8988T (cell line): ENCODE data around the gene MAML3.
A peak's percentile ranks its signal among the peaks of the same experiment; 100 is the strongest.

Experiments
- DNase-seq: peaks from one replicate; pipeline ENCODE4 v3.0.0; 2011

MAML3 gene

DNA sequence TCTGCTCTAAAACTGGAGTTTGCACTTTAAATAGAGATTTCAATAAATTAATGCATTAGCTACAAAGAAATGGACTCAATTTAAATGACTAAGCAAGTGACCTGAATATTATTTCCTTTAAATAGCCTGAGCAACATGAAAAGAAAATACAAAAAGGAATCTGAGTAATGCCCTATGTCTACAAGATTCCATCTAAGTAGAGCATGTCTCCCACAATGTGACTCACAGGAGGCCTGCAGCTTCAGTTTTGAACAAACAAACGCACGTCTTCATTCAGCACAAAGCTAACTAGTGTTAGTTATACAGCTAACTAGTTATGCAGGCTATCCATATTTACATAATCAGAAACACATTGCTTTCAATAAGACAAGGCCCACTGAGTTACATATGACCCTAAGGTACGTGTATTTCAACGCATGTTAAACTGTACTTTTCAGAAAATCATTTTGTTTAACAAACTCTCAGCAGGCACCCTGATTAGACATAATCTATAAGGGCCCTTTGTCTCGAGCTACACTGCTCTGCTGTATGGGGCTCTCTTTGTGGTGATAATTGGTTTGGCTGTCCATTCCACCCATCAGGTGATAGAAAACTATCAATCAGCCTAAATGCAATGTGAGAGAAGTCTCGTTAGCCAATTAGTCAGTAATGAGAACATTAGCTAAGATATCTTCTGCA is 116.5 kb downstream of the MAML3 start:
- DNase-seq = no peak

DNA sequence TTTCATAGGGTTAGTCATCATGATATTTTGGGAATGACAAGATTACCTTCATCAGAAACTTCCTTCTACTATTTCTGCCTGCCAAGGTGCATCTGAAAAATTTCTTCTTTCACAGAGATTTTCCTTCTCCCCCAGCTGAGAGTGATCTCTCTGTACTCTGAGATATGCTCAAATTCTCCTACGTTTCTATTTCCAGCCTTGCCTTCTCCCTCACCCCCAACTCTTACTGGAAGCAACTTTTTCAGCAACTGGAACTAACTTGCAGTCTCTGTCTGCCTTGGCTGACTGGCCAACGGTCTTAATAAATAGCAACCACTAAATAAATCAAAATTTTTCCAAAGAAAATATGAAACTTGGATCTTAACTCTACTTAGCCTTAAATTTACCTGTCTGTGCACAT is 122.3 kb downstream of the MAML3 start:
- no peak for DNase-seq

DNA sequence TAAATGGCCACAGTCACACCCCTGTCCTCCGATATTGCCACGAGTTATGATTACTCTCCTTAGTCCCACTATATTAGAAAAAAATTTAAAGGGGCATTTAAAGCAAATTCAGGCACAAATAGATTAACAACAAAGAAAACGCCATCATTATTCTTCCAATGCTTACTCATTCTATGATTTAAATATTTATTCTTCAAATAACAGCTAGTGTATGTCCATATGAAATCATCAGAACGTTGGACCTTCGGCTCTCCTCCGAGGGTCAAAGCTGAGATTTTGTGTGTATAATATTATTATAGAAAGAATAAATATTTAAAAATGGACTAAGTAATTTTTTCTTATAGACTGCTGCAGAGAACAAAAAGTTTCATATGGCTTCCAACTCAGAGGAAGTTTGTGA is 122.9 kb downstream of the MAML3 start:
- no peak for DNase-seq

DNA sequence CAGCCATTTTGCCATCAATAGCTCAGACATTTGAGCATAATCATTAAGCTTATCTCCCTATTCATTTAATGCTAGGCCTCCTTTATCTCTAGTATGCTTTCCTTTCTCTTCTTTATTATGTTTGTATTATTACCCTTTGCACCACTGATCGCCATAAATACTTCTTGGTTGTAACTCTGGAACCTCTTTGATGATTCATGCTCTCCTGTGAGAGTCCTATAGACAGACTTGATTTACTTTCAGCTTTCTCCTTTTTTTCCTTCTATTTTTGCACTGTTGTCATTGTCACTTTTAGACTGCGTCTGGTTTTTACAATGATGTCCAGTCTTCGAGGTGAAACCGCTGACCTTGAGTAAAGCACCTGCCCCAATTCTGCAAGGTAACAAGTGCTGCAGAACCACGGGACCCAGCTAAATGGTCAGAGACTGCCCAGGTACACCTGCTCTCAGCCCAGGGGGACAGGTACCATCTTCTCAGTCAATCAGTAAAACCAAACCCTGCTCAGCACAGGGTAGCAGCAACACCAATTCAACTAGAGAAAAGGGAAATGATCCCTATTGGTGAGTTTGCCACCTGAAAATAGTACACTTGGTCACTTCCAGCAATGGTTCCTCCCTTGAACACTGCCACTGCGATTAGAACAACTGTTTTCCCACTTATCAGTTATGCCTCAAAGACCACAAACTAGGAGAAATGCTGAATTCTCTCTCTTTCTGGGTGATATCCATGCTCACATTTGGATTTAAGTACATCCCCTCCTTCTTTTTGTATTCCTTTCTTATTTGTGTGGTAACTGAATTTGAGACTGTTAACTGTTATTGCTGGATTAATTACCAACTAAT is 125.1 kb downstream of the MAML3 start:
- no peak for DNase-seq

DNA sequence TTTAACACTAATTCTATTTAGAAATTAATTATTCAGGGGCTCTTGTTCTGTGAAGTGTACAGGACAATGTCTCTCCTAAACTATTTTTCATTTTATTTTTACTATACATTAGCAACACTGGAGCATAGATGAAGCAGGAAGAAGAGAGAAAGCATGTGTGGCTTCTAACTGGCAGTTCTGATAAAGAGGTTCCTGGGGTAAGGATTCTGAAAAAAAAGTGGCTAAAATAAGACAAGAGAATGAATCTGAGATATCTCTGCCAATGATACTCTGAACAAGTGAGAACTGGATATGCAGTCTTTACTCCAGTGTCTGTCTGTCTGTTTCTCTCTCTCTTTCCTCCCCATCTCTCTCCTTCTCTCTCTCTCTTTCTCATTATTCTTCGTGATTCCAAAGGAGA is 125.9 kb downstream of the MAML3 start:
- DNase-seq = no peak

DNA sequence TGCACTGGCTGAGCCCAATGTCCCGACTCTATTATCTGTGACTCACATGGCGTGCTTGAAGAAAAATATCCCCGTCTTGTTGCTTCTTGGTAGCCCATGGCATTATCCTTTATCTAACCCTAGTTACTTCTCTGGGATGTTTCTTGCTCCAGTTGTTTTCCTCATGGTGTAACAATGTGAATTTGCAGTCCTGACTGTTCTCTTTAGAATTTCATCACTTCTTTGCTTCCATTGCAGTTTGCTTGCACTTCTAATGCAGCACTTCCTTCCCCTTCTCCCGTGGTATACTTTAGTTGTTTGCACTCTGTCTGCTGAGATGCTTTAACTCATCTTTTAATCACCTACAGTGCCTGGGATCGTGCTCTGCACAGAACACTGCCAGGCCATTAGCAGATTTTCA is 126.9 kb downstream of the MAML3 start:
- no peak for DNase-seq

DNA sequence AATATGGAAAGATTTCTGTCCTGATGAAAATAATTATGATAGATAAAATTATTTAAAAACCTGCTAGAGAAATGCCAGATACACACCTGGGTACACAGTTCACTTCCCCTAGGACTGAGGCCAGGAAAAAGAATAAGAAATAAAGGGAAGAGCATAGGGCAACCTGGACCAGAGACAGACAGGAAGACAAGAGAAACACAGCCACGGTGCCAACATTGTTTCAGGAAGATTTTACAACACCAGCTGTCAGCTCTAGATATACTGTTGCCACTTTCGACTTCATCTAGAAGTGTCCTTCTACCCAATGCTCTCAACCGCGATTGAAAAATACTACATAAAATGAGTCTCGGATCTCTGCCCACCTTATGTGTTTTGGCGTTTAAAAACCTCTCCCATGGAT is 128.5 kb downstream of the MAML3 start:
- no peak for DNase-seq

DNA sequence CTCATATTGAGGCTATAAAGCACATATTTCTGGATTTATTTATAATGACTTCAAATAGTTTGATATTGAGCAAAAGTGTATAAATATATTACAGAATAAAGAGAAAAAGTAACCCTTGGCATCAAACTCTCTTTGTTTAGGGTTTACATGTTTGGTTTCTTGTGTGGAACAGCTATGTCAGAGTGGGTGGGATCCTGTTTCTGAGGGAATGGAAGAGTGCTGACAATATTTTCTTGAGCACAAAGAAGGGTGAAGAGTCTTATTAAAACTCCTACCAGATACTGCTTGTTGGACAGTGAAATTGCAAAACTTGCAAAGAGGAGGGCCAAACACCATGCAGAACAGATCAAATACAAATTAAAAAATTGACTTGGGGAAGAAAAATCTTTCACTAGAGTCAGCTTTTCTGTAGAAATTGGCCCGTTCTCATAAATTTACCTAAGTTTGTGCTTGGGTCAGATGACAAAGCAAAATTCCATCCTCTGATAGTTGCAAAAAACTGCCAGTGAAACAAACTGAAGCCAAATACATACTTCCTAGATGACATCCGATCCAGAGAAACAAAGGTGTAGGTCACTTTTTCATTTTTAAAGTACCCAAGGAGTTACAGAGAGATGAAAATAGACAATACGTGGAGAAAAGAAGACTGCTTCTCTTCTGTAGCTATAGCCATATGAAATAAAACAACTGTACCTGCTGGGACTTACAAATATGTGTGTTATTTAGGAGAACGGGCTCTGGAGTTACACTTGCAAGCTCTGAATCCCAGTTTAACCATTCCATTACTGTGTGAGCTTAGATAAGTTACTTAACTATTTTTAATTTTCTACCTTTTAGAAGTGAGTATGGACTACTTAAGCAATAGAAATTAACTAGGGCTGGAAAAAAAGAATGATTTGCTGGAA is 133.3 kb downstream of the MAML3 start:
- no peak for DNase-seq

DNA sequence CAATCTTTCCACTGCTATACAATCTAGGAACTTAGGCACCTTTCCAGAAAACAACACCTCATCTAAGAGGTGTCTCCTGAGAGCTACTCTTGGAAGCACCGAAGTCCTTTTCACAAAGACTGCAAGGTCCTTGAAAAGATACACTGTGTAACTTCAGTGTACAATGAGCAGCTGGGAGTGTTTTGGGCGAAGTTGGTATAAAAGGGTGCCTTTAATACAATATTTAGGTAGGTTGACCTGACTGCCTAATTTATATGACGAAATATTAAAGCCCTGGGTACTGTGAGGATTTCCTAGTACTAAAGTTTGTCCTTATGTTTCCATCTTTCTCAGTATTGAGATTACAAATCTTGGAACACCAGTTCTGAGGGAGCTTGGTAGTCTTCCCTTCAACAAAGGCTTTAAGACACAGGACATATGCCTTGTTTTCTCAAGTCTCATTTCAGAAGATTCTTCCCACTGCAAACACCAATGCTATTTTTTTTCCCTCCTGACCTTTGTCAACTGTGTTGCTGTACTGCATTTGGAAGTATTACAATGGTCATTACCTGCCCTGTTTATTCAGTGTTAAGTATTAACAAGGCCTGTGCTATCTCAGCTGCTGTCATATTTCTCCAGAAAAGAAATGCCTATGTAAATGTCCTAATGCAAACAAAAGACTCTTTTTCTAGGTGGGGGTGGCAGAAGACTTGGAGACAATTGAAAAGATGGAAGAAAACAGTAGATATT is 134.2 kb downstream of the MAML3 start:
- DNase-seq = no peak

DNA sequence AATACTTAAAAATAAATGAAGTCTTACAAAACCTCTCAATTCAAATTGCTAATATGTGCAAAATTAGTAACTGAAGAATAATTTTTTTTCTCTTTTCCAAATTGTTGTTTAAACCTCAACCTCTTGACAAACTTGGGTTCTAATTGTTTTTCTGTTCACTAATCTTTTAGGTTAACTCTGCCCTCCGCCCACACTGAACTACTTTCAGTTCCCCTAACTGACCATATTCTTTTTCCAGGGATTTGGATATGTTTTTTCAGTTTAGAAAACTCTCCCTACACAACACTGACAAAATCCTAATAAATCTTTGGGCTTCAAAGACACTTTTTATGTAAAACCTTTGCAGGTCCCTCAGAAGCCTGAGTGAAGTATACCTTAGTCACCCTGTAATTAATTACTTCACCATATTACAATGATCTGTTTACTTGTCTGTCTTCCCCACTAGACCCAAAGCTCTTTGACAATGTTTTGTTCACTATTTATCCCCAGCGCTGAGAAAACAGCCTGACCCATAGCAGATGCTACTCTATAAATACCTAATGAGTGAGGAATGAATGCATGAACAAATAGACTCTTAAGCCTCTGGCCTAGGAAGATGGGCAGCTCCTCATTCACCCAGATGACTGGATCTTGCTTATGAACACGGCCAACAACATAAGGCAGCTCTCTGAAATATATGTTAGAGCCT is 134.9 kb downstream of the MAML3 start:
- no peak for DNase-seq

DNA sequence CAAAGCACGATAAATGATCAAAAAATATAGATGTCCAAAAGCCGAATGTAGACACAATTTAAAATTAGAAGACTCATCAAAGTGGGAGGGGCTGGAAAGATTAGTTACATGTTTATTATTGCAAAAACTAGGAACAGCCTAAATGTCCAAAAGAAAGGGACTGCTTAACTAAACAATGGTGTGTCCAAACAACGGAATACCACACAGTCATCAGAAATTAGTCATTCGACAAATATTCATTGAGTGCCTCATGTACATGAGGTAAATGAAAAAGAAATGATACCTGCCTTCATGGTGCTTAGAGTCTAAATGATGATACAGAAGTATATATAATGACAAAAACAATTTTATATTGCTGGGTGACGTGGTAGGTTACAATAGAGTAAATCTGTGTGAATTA is 139.7 kb downstream of the MAML3 start:
- no peak for DNase-seq

DNA sequence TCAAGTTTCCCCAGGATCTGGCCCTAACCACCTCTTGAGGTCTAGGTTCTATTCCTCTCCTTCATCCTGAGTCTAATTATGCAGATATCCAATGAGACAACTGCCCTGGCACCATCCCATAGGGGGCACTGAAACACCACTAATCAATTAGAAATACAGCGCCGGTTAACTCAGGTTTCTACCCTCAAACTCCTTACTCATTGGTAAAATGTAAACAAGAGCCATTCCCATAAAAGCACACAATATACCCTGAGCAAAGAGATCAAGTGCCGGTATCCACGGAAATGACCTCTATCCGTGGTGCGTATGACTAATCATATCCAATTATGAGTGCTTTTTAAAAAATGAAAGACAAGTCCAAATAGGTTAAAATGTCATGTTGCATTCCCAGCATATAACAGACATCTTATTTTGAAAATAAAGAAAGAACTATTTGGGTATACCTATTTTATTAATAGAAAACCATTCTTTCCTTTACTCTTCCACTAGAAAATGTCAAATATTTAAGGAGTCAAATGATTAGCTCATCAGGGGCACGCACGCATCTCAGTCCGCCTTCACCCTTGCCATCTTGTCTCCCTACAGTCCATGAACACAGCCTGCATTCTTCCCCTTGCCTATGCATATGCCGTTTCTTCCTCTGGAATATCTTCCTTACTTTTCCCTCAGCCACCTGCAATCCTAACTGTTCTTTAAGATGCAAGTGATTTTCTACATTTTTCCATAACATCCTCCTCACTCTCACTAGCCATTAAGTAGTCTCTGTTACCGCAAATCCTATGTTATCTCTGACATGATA is 141.1 kb downstream of the MAML3 start:
- no peak for DNase-seq

DNA sequence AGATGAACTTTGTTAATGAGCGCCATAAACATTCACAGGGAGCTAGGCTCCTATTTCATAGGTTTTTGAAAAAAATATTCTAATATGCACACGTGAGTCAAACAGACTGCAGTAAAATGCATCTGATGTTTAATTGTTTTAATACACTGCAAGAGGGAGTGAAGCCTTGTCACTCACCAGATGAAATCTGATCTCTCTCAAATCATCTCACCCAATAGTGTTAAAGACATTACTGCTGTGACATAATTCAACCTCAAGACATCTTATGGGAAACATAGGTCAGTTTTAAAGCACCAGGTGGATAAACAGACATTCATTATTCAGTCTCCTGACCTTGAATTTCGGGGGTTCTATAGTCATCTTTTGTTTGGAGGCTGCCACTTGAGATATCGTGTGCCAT is 148.3 kb downstream of the MAML3 start:
- DNase-seq = no peak

DNA sequence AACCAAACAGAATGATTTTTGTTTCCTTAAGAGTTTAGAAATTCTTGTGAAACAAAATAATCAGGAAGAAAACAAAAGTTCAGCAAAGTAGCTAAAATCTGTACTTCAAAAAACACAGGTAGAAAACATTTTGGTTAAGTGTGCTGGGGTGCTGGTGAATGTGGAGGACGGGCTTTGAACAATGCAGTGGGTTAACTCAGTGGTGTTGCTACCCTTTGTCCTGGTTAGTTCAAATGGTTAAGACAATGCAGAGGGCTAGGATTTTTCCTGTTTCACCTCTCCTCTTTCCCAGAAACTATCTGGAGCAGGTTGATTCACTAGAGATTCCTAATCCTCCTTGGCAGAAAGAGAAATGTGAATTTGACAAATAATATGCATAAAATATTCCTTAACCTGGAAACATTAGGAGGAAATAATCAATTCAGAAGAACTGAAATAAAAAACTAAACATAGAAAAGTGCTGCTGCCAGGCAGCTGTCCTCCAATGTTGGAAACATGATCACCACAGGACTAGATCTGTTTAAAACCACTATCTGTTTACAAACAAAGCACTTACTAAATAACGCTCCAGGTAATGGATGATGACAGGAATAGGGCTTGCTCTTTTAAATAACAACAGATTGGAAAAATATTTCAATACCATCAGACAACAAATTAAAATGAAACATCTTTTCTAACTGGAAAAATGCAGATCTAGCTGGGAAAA is 148.9 kb downstream of the MAML3 start:
- no peak for DNase-seq

DNA sequence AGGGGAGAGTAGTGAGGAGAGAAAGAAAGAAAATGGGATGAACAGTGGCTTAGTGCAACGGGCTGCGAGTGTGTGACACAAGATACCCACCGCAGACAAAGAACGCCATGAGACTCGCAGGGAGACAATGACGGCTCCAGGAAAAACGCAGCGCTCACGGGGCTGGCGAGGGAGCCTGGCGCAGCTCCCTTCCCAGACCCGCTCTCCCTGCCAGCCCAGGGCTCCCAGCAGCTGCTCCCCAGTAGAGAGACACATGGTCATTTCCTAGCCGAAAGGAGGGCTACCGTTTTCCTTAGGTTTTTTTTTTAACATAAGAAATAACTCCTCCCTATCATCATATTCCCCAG is 149.5 kb downstream of the MAML3 start:
- DNase-seq = no peak

DNA sequence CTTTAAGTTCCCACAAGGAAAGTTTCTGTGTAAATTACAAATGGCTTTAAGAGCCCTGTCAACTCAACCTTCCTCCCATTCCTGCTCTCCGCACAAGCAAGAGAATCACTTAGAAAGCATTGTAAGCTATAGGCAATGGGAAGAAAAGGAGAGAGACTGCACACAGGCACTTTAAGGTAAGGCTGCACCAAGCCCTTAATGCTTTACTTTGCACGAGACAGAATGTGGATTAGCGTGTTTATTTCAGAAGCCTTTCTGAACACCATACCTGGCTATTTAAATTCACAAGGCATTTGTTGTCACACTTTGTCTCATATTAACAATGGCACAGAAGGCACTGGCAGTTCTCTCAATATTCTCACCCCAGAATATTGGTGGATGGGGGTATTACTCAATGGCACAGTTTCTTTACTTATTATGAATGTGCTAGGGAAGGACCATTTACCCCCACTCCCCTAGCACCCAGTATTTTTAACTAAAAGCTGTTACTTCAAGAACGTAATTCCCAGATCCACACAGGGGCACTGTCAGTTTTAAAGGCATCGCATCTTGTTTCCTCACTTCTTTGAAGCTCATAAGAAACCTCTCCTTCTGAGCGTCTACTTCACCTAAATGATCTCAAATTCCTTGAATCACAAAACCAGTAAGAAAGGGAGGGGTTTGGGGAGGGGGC is 150.0 kb downstream of the MAML3 start:
- no peak for DNase-seq

DNA sequence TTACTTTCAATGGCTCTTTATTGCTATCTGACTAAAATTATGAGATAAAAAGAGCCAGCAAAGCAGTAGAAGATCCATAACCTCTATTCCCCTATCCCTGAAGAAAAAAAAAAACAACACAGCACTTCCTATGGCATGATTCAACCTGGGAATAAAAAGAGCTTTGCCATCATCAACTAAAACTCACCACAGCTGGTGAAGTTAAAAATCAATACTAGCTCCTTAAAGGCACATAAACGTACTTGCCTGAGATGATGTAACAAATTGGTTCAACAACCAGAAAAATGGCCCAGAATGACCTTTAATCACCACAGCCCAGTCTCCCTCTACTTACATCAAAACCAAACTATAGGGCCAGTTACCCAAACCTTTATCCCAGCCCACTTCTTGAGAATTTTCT is 153.8 kb downstream of the MAML3 start:
- DNase-seq = no peak

DNA sequence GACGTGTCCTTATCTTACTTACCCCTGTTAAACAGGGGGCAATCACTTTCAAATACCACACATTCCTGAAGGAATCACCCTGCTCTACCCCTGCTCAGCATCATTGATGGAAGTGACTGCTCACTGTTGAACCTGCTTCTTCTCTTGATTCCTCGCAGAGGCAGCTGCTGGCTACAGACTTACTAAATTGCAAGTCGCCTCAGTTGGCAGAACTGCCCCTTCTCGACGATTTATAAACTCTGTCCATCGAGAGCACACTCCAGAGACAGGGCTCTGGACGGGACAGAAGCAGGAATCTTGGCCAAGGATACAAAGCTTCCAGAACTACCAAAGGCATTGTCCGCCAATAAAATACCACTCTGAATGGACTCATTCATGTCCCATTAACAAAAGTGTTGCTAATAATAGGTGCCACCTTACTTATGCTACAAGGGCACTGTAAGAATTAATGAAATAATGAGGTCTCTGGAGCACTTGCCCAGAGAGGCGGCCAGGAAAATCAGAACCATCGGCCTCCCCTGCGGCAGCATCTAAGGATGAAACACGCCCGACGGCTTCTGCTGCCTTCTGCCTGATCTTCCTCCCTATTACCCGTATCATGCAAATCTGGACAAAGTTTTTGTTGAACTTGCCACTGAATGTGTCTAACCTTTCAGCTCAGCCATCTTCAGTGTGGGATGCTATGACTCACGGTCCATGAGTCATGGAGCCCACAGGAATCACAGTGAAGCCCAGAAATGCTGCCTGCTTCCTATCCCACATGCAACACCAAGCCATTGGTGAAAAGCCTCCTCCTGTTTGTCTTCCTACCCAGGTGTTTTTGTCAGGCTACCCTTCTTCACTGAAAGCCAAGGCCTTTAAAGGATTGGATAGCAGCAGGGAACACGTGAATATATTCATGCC is 164.9 kb downstream of the MAML3 start:
- peak; percentile 23 for DNase-seq

DNA sequence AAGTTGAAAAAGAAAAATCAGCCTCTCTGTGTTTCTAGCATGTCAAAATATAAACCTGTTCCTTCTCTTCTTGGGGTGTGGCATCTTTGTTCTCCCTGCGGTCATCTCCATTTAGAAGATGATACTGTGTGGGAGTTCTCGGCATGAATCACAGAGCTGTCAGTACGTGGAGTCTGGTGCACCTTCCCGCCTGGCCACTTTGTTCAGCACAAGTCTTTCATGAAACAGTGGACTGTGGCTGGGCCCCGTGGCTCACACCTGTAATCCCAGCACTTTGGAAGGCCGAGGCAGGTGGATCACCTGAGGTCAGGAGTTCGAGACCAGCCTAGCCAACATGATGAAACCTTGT is 166.5 kb downstream of the MAML3 start:
- no peak for DNase-seq
